CD4-positive, alpha-beta T cell treated with Interleukin-17A for 4 hours (primary cell): ENCODE data around the gene PAEP.
"Not testable (repeated sequence)": the region's sequence is repeated elsewhere in the genome, so short reads cannot be mapped to it uniquely, and the experiment has no call there.

ENCODE experiments used
- DNase-seq: peaks from one replicate; pipeline ENCODE4 v3.0.0-alpha.2; 2020; ENCODE audit warnings: mixed read lengths

Gene PAEP

GRCh38 chr9:135561391-135562234, at the start of gene PAEP:
TSS of gene PAEP (plus strand) at chr9:135561756.
- DNase-seq: no peak

GRCh38 chr9:135512241-135512603, 49.3 kb upstream of the PAEP start:
- no peak for DNase-seq

GRCh38 chr9:135512904-135513303, 48.7 kb upstream of the PAEP start:
- no peak for DNase-seq

- DNase-seq: no peak
Measured at GRCh38 chr9:135513351-135513846, 48.2 kb upstream of the PAEP start.

GRCh38 chr9:135513906-135514305, 47.6 kb upstream of the PAEP start:
- DNase-seq: not testable (repeated sequence)

GRCh38 chr9:135514342-135515082, 47.0 kb upstream of the PAEP start:
- no peak for DNase-seq

DNA sequence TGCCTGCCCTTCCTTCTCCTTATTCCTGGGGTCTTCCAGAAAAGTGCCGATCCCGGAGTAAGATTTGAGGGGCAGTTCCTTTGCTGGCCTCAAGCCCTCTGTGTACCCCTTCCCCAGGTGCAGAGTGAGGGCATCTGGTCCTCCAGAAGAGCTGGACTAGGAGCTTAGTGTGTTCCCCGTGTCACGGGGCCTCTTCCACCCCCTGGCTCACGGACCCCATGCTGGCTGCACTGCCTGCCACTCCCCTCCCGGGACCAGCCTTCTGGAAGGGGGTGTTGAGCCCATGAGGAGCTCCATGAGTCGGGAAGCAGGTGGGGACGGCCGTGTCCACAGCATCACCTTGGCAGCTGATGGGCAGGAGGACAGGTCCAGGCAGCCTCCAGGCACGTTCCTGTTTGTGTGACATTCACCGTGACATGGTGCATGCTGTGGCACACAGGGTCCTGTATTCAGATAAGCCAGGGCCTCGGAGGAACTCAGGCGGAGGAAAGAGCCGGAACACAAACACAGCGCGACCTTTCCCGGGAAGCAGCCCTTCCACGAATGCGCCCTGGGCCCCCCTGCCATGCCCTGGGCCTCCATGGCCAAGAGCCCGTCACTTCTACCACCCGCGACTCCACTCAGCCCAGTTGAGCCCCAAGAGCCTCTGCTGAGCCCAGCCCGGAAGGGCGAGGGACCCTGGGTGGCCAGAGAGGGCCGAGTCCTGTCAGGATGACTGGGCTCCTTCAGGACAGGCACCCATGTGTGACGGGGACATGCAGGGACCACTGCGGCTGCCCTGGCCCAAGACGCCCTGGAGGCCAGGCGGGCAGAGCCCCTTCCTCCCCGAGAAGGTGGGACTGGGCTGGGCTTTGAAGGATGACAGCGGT, 46.2 kb upstream of the PAEP start:
- DNase-seq: no peak

GRCh38 chr9:135516132-135516860, 45.3 kb upstream of the PAEP start:
- DNase-seq: no peak

- DNase-seq: no peak
Measured at GRCh38 chr9:135517407-135517822, 44.1 kb upstream of the PAEP start.

DNA sequence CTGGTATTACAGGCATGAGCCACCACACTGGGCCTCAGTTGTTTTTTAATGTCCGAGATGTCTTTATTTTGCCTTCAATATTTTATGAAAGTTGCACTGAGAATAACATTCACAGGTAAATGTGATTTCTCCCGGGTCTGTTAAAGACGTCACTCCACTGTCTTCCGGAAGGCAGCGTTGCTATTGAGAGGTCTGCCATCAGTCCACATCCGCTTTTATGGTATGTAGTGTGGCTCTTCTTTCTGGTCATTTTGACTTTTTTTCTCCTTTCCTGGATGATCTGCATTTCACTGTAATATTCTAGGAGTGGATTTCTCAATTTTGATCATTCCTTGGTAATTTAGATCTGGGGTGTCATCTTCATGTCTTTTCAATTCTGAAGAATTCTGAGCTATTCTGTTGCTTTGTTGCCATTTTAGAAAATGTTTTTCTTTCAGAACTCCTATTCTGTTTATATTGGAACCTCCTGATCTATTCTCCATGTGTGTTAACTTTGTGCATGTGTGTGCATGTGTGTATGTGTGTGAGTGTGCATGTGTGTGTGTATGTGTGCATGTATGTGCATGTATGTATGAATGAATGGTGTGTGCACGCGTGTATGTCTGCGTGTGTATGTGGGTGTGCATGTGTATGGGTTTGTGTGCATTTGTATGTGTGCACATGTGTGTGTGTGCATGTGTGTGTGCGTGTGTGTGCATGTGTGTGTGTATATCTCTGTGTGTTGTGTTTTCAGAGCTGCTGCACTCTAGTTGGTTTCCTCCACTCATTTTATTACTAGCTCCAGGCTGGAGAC, 42.2 kb upstream of the PAEP start:
- no peak for DNase-seq

DNA sequence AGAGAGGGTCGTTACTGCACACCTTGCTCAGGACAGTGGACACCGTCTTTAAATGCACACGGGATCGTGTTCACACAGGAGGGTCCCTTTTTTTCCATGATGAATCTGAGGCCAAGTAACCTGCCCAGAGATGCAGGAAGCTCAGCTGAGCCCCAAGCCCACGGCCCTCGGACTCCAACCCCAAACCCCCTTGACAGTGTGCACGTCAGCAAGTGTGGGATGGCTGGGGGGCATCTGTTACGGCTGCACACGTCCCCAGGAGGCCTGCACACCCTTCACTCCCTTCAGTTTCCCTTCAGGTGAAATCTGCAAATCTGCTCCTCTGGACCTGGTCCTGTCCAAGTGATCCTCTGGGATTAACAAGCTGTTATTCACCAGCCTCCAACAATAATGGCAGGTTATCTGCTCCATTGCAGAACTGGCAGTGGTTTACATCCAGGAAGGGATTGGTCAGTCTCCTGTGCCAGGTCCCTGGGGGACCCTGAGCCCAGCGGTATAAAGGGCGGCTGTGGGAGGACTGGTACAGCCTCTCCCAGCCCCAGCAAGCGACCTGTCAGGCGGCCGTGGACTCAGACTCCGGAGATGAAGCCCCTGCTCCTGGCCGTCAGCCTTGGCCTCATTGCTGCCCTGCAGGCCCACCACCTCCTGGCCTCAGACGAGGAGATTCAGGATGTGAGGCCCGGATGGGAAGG, 40.5 kb upstream of the PAEP start, which contains the start of gene LCN1:
Gene LCN1, plus strand, starts transcription at position 525 of the 692 bp plus-strand sequence. Its CDS starts 58 bp downstream, at position 583.
- DNase-seq: no peak

- DNase-seq: no peak
Measured at GRCh38 chr9:135521608-135522095, 39.9 kb upstream of the PAEP start.

DNA sequence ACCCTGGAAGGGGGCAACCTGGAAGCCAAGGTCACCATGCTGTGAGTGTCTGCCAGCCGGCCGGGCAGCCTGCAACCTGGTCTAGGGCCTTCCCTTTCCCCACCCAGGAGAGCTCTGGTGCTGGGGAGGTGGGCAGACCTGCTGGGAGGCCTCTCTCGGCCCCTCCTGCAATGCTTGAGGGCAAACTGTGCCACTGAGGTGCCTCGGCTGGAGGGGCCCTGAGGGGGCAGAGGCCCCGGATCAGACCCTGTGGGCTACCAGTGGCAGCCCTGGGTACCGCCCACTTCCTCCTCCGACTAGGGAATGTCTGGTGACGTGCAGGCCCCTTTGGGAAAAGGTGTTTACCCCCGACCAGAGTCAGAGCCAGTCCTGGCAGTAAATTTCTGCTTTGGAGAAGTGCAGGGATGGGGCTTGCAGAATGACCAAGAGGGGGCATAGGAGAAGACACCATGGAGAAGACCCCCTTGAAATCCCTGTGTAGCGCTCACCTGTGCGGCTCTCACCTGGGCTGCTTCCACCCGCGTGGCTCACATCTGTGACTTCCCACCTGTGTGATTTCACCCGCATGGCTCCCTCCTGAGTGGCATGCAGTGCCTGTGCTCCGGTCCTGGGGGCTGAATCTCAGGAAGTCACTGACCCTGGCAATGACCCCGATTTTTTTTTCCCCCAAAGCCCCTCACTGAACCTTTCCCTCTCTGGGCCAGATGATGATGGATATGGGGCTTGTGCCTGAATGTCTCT, 39.2 kb upstream of the PAEP start:
- DNase-seq: no peak

DNA sequence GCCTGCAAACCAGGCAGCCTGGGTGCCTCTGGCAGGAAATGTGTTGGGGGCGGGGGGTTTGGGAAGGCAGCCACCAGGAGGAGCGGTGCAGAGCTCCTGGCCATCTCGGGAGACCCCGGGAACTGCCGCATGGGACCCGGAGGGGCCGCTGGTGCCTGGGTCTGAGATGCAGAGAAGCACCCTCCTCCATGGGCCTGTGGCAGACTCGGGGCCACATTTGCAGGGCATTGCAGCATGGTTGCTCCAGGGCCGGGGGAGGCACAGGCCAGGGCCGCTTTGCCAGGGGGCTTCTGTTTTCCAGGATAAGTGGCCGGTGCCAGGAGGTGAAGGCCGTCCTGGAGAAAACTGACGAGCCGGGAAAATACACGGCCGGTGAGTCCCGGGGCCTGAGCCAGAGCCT, 38.6 kb upstream of the PAEP start:
- no peak for DNase-seq

DNA sequence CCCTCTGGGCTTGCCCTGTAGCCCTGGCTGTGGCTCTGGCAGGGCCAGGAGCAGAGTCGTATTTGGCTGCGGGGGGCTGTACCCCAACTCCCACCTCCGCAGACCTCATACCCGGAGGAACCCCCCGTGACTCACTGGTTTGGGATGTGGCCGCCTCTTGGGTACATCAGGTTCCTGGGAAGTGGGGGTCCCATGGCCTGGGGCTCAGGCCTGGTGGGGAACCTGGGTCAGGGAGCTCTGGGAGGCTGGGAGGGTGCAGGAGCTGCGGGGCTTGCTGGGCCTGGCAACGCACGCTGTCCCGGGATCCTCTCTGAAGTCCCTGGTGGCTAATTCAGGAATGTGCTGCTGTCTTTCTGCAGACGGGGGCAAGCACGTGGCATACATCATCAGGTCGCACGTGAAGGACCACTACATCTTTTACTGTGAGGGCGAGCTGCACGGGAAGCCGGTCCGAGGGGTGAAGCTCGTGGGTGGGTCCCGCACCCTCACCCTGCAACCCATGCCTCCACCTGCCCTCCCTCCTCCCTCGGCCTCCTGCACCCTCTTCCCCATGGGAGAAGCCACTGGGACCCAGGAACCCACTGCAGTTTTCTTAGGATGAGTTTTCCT, 37.9 kb upstream of the PAEP start:
- DNase-seq: no peak

- no peak for DNase-seq
Measured at GRCh38 chr9:135524130-135524861, 37.3 kb upstream of the PAEP start.

DNA sequence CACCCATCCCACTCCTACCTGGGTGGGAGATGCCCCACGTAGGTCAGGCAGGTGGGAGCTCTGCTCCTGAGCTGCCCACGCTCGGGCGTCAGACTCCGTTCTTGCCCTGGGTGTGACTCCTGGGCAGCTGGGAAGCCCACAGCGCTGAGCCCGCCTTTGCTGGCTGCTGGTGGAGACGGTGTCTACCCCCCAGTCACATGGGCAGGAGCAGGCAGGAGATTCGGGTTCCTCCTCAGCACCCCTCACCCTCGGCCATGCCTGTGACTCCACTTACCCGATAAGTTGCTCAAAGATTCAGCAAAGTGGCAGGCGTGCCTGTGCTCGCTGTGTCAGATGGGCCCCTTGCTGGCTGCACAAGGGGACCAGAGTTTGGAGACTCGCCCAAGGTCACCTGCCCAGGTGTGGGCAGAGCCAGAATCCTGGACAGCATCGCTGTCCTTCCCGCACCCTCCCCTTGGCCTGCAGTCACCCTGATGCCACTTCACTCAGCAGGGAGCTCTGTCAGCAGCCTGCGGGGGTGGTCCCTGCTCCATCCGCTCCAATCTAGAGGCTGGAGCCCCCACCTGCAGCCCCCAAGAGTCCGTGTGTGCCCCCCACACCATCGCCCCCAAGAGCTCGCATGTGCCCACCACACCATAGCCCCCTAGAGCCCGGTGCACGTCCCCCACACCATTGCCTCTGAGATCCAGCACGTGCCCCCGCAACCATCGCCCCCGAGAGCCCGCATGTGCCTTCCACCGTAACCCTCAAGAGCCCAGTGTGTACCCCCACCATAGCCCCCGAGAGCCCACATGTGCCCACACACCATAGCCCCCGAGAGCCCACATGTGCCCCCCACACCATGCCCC, 36.1 kb upstream of the PAEP start:
- no peak for DNase-seq
